Fibroblast of skin of right biceps (primary cell): Measurements from ENCODE around the gene MARCHF3.
"Not testable (repeated sequence)": the region's sequence is repeated elsewhere in the genome, so short reads cannot be mapped to it uniquely, and the experiment has no call there.

Source experiments
- DNase-seq: peaks from one replicate; pipeline ENCODE4 v3.0.0-alpha.2; 2013

MARCHF3 gene

GRCh38 chr5:126911986-126912385, 118.4 kb downstream of the MARCHF3 start:
- DNase-seq, result no peak

DNA sequence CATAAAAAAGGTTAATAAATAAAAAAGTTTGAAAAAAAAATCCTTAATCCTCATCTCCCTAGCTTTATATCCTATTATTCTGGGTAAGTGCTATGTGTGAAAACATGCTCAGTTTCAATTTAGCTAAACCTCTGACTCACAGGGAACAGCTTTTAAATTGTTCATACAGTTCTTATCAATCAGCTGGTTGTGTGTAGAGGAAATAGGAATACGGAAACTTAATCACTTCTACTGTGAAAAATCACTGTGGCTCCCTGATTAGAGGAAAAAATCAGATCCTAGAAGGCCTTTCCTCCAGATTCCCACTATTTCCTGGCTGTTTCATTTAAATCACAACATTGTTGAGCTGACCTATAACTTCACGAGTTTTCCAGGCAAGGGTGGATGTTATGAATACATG, 120.5 kb downstream of the MARCHF3 start:
- DNase-seq, result no peak

- not testable (repeated sequence) for DNase-seq
Observed at GRCh38 chr5:126904407-126904806, 126.0 kb downstream of the MARCHF3 start.

DNA sequence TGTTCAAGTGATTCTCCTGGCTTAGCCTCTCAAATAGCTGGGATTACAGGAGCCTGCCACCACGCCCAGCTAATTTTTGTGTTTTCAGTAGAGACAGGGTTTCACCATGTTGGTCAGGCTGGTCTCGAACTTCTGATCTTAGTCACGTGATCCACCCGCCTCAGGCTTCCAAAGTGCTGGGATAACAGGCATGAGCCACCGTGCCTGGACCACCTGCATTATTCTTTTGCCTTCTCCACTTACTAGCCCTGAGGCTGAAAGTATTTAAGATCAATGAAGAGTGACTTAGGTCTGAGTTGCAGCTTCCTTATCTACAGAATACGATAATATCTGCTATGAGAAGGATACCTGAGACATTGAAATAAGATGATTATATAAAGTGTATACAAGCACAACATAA, 129.6 kb downstream of the MARCHF3 start:
- DNase-seq, result no peak

- no peak for DNase-seq
Observed at GRCh38 chr5:126899476-126899875, 130.9 kb downstream of the MARCHF3 start.

GRCh38 chr5:126897851-126898630, 132.3 kb downstream of the MARCHF3 start:
- DNase-seq, result no peak

GRCh38 chr5:126896170-126896702, 134.1 kb downstream of the MARCHF3 start:
- DNase-seq, result no peak

GRCh38 chr5:126895712-126896111, 134.6 kb downstream of the MARCHF3 start:
- DNase-seq, result not testable (repeated sequence)

DNA sequence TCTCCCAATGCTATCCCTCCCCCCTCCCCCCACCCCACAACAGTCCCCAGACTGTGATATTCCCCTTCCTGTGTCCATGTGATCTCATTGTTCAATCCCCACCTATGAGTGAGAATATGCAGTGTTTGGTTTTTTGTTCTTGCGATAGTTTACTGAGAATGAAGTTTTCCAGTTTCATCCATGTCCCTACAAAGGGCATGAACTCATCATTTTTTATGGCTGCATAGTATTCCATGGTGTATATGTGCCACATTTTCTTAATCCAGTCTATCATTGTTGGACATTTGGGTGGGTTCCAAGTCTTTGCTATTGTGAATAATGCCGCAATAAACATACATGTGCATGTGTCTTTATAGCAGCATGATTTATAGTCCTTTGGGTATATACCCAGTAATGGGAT, 139.9 kb downstream of the MARCHF3 start:
- DNase-seq, result not testable (repeated sequence)

GRCh38 chr5:126888175-126888574, 142.2 kb downstream of the MARCHF3 start:
- DNase-seq, result no peak

DNA sequence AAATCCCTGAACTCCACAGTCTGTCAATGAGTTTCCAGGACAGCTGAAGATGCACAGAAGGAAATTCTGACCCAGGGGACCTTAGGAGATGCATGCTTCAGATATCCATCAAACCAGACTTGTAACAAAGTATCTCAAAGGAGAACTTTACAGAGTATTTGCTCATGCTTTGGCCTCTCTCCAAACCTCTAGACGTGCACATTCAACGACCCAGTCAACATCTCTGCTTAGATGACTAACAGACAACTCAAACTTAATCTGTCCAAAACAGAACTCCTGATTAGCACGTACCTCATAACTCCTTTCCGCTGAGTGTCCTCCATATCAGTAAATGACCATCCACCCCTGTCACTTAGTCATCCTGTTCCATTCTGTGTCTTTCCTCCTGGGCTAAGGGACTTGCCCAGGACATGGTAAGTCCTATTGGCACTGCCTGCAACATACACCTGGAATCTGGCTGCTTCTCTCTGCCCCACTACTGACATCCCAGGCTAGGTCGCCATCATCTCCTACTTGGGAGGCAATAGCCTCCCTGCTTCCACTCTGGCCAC, 146.0 kb downstream of the MARCHF3 start:
- DNase-seq, result peak; percentile 94

DNA sequence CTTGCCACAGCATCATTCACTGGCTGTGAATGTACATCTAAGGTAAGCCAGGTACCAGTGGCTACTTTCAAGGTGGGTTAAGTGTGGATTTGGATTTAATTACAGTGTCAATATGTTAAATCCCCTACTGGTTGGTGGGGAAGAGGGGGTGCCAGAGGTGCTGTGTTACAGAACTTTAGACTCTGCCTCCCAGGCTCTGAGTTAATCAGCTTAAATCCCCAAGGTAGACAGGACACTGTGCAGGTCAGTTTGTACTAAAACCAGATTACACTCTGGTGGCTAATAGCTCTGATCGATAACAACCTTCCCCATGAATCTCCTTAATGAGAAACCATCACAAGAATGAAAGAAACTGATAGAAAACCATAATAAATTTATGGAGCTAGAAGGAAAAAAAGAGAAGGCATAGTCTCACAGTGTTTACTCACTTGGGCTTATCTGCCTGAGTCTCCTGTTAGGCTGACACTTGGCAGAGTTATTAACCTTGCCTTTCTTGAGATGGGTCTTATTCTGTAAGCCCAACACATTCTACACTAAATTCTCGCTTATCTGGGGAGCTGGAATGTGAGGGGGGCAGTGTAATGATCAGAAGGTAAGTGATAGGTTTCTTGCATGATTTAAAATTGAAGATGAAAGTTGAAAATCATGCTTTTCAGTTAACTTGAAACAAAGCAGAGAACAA, 146.7 kb downstream of the MARCHF3 start:
- DNase-seq, result peak; percentile 6

GRCh38 chr5:126881821-126882600, 148.3 kb downstream of the MARCHF3 start:
- no peak for DNase-seq

DNA sequence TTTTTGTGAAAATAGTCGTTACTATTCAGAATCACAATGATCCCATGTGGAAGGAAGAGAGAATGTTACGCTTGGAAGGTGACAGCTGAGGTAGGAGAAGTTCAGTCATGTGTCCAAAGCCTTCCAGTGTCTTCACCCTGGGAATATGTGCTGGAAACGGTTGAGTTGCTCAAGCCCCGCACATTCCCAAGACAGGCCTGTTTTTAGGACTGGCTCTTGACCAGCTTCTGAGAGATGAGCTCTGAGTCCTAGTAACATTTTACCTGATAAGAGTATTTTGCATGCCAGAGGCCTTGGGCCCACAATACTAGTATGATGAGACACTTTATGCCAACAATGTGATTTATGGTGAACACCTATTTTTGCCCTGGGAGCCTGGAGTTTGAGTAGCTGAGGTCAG, 151.7 kb downstream of the MARCHF3 start:
- no peak for DNase-seq

GRCh38 chr5:126878085-126878484, 152.3 kb downstream of the MARCHF3 start:
- DNase-seq, result no peak

DNA sequence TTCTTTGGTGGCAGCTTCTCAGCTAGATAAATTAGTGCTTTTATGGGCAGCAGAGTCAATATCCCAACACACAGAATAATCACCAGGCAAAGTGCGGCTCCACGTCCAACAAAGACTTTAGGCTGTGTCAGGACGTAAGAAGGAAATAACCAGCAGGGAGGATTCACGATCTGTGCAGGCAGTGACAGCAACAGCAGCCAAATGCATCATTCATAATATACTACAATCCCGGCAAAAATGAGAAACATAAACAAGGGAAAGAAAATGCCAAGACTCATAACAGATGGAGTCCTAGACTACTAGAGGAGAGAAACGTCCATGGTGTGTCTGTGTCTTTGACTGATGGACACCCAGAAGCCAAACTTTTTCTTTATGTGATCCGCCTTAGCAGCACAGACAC, 152.8 kb downstream of the MARCHF3 start:
- DNase-seq, result no peak

DNA sequence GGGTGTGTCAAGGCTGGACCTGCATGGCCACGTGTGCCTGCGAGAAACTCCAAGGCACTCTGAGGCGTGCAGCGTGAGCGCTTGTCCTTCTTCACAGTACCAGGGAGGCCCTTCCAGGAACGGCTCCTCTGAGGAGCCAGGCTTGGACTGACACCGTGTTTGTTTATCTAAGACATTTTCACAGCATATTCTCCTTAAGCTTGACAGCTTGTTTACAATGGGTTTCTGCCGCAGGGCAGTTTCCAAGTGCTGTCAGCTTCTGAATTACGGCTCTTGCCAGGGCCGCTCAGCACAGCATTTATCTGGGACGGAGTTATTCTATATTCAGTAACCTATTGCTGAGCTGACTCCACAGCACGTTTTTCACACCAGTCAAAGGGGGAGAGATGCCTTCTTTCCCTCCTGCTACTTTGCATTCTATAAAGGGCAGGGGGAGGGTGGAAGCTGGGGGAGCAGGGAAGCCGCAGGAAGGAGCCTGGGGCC, 155.0 kb downstream of the MARCHF3 start:
- DNase-seq, result no peak

DNA sequence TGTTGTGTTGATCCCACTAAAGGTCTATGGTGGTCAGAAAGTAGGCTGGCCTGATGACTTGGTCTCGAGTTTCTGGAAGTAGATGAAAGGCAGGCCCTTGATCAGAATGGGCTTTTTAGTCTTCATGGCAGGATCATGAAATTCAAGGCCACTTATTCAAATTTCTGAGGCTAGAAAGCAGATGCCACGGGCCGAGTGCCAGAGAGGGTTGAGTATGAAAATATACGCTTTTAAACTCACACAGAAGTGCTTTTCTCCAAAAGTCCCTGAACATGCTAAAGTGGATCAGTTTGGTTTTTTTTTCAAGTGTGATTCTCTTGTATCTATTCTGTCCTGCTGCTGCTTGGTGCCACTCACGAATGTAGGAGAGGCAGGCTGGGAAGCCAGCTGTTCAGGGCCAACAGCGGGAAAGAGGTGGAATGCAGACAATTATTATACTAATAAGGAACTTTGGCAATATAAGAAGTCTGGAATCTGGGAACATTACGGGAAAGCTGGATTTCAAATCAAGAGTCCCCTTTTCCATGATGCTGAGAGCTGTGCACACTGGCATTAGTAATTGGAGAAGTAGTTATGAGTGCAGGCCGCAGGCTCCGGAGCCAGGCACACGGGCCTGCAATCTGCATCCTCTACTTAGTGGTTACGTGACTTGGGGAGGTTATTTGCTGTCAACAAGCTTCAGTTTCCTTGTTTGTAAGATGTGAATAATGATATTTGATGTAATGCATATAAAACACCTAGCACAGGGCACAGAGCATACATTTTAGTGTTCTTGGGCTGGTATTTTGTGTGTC, 157.6 kb downstream of the MARCHF3 start:
- no peak for DNase-seq

- DNase-seq, result no peak
Observed at GRCh38 chr5:126871441-126871840, 158.9 kb downstream of the MARCHF3 start.

DNA sequence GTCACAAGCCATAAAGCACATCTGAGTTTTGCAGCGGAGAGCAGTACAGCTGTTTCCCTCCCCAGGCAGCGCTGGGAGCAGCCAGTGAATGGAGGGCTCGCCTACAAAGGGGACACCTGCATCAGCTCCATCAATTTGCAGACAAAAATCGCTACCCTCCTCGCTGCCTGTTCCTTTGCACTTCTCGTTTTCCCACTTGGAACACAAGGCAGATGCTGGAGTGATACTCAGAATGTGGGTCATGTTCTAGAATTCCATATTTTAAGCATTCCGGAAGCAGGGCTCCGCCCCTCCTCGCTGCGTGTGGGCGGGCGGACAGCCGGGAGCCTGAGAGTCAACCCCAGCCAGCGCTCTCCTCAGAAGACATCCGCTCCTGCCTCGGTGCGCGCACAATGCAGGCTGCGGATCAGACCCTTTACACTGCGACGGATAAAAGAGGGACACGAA, 161.3 kb downstream of the MARCHF3 start:
- peak; percentile 61 for DNase-seq

GRCh38 chr5:126868338-126869004, 161.9 kb downstream of the MARCHF3 start:
- DNase-seq, result no peak
